ENCODE measurements around the gene UEVLD.

- TF ChIP-seq POLR2A (IDR thresholded peaks at IDR 0.05) = no peak
- TF ChIP-seq CTCF (IDR thresholded peaks at IDR 0.05) = no peak
Observed at GRCh38 chr11:18536209-18536608, 52.3 kb downstream of the UEVLD start.

Data from esophagus squamous epithelium (tissue), 4 donors.